SKM-1 (cell line): ENCODE data around the gene ASPHD1.
"Not testable (repeated sequence)": the region's sequence is repeated elsewhere in the genome, so short reads cannot be mapped to it uniquely, and the experiment has no call there.

Experiments used
- DNase-seq: peaks from one replicate; lab custom pipeline; 2025; ENCODE audit not compliant: unreplicated experiment; lab: John Stamatoyannopoulos, UW

Gene ASPHD1

DNA sequence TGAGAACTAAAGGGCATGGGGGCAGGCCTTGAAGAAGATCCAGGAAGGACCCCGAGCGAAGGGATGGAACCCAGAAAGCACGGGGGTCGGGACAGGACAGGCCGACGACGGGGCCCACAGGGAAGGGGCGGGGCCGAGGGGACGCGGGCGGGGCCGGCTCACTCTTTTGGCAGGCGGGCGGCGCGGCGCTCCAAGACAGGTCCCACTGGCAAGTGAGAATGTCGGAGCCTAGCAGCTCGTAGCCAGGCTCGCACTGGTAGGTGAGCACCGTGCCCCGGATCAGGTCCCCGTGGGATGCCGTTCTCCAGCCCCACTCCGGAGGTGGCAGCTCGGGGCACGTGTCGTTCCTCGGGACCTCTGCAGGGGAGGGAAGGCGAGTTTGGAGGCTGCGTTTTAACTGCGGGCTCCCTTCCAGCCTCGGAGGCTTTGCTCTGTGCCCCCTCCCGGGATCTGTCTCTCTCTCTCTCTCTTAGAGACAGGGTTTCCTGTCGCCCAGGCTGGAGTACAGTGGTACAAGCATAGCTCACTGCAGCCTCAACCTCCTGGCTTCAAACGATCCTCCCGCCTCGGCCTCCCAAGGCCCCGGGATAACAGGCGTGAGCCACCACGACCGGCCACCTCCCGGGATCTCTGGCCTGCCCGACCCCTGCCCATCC, 23.6 kb upstream of the ASPHD1 start:
- DNase-seq: no peak

DNA sequence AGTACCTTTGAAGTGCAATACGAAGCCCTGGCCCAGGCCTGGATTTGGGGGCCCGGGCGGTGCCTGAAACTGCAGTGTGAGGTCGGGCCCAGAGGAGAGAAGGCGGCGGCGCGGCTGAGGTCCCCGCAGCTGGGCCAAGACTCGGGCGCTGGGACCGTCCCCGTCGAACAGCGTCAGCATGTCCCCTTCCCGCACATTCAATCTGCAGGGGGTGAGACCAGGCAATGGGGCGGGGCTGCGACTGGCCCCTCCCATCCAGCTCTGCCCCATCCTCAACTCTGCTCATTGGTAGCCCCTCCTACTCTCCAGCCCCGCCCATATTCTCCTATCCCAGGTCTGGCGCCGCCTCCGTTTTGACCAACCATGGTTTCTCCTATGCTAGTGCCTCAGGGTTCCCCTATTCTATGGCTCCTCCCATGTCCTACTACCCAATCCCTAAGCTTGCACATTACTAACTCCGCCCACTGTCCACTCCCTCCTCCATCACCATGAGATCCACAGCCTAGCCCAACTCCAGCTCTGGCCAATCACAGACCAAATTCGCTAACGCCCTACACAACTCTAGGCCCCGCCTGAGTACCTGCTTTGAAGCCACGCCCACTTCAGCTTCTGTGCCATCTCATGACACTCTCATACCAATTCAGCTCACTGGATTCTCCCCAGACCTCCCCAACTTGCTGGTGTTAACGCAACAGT, 22.9 kb upstream of the ASPHD1 start:
- DNase-seq: no peak

DNA sequence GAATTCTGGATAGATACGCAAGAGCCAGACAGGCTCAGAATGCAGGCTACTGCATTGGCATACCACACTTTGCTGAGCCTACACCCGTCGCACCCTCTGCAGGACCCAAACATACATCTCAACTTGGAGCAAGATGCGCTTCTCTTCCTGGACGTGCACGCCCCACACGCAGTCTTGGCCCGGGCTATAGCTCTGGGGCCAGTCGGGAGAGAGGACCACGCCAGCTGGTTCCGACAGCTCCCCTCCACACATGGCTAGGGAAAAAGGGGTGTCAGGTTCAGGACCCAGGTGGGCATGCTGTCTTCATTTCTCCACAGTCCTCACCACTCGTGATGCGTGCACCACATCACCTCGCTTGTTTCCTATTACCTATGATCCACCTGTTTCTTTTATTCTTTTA, 22.1 kb upstream of the ASPHD1 start:
- DNase-seq: no peak

DNA sequence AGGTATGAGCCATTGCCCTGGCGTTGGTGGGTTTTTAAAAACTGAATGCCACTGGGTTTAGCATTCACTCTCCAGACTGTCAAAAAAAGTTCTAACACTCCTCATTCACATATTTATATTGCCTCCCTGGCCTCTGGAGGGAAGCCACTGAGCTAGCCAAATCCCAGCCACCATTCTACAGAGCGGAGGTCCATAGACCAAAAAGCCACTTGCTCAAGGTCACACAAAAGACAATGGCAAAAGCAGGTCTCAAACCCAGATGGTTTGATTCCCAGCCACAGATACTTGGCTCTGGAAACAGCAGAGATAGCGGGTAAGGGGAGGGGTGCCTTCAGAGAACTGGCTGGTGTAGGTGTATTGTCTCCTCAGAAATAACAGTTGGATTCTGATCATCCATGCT, 19.2 kb upstream of the ASPHD1 start:
- DNase-seq: no peak

DNA sequence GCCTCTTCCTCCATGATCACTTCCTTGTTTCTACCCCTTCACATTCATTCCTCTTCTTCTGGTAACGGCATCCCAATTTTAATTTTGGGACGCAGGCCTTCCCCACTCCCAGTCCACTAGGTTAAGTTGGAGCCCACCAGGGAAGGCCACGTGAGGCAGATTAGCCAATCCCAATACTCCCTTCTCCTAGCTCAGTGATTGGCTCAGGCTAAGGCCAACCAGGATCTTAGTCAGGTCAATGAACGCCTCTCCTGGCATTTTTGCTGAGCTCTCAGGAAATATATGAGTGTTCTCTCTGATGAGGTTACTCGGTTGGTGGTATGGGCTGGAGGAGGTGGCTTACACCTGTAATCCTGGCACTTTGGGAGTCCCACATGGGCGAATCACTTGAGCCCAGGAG, 16.3 kb upstream of the ASPHD1 start:
- no peak for DNase-seq

DNA sequence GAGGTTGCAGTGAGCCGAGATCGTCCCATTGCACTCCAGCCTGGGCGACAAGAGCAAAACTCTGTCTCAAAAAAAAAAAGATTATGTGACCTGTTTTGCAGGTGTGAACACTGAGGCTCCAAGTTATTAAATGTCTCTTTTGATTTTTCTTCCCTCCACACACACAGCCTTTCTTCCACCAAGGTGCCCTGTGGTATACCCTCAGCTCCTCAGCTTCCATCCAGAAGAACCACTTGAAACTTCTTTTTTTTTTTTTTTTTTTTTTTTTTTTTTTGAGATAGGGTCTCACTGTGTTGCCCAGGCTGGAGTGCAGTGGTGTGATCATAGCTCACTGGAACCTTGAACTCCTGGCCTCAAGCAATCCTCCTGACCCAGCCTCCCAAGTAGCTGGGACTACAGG, 10.9 kb upstream of the ASPHD1 start:
- not testable (repeated sequence) for DNase-seq

DNA sequence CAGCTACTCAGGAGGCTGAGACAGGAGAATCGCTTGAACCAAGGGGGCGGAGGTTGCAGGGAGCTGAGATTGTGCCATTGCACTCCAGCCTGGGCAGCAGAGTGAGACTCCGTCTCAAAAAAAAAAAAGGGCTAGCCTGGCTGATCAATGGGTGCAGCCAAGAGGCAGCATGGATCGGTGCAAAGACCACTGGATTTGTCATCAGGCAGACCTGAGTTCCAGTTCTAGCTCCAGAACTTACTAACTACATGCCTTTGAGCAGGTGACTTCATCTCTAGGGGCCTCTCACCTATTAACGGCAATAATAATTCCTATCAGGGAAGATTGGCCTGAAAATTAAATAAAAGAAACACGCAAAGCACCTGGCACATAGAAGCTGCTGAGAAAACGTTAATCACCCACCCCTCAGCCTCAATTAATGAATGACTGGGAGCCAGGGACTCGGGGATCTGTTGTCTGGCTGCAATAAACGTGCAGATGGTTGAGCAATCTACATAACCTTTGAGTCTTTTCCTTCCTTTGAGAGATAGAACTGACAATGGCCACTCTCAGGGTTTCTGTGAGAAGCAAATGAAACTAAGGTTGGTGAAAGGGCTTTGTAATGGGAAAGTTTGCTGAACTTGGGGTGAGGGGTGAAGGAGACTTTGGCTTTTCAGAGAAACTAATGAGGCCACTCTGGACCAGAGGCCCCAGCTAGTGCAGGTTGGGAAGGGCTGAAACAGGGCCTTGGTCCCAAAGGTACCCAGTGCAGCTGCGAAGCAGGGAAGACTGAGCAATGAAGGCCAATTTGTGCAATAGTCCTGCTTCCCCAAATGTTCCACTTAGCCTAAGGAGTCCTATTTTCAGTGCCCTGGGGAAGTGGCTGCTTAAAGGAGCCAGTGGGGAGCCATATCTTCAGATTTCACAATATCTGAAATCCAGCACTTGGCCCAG, 8.5 kb upstream of the ASPHD1 start:
- peak; percentile 65 for DNase-seq

DNA sequence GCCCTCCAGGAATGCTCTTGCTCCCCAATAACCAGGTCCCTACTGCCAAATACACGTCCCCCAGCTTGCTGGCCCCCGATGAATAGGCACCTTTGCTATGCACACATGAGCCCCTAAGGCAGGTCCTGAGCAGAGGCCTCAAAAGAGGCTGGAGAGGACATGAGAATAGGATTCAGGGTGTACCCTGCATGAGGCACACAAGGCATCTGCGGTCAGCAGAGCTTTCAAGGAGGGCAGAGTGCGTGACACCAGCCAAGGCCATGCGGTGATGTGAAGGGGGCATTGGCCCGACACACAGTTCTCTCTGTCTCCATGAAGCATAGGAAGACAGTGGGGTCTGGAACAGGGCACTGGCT, 7.9 kb upstream of the ASPHD1 start:
- no peak for DNase-seq

DNA sequence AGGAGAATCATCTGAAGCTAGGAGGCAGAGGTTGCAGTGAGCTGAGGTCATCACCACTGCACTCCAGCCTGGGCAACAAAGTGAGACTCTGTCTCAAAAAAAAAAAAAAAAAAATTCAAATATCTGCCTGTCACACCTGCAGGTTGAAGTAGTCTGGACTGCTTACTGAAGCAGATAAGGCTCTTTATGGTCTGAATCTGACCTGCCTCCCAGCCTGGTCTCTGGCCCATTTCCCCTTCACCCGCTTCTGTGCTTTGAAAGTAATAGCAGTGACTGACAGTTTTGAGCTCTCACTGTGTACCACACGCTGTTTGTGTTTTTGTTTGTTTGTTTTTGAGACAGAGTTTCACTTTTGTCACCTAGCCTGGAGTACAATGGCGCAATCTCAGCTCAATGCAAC, 6.7 kb upstream of the ASPHD1 start:
- no peak for DNase-seq

DNA sequence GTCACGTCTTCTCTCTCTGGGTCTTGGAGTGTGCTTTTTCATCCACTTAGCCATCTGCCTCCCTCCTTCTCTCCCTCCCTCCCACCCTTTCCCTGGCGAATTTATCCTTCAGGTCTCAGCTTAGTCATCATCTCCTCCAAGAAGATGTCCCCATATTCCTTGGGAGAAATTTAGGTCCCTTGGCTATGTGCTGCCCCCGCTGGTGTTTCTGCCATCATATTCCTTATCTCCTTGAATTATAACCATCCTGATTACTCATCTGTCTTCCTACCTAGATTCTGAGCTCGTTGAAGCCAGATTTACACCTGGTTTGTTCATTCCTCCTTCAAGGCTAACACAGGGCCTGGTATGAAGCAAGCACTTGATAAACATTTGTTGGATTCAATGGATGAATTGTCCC, 5.9 kb upstream of the ASPHD1 start:
- no peak for DNase-seq

DNA sequence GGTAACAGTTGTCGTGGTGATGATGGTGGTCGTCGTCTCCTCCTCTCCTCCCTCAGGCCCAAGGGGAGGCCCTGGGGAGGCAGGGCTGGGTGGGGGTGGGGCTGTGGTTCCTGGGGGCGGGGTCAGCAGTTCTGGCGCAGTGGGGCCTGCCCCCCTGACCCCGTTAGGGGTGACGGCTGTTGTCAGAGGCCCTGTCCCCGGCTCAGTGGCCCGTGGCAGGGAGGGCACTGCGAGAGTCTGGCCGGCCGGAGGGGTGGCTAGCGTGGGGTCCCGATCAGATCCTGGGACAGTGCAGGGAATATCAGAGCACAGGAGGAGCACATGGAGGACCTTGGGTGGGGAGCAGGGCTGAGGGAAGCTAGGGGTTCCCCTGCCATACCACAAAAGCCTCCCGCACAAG, 3.4 kb upstream of the ASPHD1 start:
- DNase-seq: no peak

DNA sequence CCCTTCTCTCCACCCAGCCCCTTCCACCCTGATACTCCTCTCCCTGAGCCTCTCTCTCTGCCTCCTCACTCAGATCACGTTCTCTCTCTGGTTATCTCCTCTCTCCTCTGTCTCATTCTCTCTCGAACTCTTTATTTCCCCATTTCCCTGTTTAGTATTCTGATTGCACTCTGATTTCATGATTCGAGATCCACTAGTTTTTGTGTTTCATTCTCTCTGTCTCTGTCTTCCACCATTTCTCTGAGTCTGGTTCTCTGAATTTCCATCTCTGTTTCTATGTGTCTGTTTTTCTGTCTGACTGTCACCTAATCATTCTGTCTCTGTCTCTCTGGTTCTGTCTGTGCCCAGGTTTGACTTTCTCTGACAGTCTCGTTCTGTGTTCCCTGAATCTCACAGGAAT, 3.0 kb upstream of the ASPHD1 start:
- no peak for DNase-seq

DNA sequence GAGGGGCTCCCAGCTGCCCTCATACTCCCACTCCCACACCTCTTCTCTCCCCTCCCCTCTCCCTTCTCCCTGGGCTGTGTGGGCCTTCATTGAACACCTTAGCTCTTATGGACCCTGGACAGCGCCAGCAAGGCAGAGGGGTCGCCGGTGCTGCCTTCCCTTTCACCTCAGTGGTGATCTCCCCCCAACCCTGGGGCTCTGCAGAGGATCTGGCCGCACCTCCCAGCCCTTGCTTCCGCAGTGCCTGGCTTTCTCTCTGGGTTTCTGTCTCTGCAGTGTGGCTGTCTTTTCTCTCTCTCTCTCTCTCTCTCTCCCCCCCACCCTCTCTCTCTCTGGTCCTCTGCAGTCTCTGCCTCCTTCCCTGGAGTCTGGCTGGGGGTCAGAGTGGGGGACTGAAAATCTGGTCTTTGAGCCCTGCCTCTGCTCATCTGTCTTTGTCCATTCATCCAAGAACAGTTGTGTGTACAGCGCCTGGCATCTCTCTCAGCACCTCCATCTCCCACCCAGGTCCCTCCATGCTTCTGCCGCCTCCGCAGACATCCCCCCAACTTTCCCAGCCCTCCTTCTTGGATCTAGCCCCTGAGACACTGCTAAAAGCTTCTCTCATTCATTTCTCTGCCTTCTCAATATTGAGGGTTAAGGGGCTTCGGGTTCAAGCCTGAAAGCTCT, 2.0 kb upstream of the ASPHD1 start:
- no peak for DNase-seq

DNA sequence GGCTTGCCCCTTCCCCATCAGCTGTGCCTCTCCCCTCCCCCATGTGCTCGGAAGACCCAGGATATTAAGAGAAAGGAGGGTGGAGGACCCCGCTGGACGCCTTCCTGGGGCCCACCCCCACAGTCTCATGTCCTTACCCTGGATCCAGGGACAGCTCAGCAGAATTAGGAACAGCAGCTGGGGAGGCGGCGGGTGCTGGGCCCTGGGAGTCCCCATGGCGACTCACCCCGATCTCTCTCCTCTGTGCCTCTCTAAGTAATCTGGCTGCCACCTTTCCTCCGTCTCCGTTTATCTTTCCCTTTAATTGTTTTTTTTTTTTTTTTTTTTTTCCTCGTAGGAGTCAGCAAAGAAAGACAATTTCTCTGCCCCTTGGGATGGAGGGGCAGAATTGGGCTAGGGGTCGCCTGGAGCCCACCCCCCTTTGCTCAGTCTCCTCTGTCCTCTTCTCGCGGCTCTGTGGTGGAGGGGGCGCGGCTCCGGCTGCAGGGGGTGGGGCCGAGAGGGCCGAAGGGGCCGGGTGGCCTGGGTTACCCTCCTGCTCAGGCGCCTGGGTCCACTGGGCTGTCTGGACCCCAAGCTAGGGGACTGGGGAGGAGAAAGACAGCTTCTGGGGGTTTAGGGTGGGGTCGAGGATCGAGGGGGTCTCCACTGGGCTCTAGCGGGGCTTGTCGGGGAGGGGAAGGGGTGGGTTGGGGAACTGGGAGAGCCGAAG, 1.3 kb upstream of the ASPHD1 start:
- DNase-seq: no peak

DNA sequence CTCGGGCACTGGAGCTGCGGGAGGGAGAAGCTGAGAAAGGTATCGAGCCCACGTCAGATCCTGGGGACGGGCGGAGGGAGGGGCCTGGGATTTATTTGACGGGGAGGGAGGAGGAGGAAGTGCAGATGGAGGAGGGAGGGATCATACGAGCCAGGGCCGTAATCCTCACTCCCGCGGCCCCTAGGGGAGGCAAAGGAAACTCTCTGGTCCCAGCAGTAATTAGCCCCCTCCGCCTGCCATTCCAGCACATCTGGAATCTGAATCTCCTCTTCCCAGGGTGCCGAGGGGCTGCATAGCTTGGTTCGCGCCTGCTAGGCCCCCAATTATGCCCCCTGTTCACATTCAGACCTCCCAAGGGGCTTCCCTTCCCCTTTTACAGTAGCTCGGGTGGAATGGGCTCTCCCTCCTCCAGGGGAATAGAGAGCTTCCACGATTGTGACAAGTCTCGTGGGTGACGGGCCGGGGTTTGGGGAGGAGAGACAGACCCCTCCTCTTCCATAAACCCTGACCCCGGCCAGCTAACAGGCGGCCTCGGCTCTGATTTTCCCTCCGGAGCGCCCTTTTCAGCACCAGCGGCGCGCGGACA, 679 bp upstream of the ASPHD1 start, which contains the start of gene SEZ6L2:
Gene SEZ6L2 (minus strand): TSS at position 35 of the 586 bp plus-strand sequence. CDS start 531 bp downstream, outside the sequence.
- peak; percentile 55 for DNase-seq

DNA sequence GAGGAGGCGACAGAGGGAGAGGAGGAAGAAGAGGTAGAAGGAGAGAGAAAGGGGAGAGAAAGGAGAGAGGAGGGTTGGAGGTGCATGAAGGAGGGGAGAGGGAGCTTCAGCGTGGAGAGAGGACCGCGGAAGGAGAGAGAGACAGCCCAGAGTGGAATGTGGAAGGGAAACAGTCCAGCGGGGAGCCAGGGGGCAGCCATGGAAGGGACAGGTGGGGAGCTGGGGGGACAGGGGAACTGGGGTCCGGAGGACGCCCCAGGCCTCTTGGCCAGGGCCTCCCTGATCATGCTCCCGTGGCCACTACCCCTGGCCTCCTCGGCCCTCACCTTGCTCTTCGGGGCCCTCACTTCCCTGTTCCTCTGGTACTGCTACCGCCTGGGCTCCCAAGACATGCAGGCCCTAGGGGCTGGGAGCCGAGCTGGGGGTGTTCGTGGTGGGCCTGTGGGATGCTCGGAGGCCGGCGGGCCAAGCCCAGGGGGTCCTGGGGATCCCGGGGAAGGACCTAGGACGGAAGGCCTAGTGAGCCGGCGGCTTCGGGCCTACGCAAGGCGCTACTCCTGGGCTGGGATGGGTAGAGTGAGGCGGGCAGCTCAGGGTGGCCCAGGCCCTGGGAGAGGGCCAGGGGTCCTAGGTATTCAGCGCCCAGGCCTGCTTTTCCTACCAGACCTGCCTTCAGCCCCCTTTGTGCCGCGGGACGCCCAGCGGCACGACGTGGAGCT, 759 bp downstream of the ASPHD1 start:
- no peak for DNase-seq

DNA sequence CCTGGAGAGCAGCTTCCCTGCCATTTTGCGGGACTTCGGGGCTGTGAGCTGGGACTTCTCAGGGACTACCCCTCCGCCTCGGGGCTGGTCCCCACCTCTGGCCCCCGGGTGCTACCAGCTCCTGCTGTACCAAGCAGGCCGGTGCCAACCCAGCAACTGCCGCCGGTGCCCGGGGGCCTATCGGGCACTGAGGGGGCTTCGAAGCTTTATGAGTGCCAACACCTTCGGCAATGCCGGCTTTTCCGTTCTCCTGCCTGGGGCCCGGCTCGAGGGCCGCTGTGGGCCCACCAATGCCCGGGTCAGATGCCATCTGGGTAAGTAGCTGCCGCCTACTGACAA, 1.3 kb downstream of the ASPHD1 start:
- no peak for DNase-seq

DNA sequence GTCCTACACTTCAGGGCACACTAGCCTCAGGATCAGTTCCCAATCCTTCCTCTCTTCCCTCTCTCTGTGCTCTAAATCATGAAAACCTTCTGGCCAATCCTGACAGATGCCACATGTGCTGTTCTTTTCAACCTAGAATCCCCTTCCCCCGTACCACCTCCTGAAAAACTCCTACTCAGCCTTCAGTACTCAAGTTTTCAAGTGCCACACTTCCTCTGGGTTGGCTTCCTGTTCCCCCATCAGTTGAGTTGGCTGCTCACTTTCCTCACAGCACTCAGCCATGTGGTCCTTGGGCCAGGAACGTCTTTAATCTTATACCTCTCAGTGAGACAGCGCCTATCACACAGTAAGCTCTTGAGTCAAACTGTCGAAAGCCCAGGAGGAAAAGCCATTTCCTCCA, 3.3 kb downstream of the ASPHD1 start:
- no peak for DNase-seq

DNA sequence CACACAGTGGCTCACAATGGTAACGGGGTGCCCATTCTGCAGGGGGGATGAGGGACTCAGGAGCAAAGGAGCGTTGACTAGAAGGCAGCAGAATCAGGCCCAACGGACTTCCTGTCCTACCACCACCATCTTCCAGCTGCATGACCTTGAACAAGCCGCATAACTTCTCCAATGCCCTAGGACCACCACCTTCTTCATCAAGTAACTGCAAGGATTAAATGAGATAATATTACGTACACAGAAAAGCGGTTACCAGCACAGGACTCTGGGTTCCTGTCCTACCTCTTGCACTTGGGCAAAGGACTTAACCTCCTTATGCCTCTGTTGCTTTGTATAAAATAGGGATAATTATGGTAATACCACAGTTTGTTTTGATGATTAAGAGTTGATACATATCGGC, 4.7 kb downstream of the ASPHD1 start:
- DNase-seq: no peak

DNA sequence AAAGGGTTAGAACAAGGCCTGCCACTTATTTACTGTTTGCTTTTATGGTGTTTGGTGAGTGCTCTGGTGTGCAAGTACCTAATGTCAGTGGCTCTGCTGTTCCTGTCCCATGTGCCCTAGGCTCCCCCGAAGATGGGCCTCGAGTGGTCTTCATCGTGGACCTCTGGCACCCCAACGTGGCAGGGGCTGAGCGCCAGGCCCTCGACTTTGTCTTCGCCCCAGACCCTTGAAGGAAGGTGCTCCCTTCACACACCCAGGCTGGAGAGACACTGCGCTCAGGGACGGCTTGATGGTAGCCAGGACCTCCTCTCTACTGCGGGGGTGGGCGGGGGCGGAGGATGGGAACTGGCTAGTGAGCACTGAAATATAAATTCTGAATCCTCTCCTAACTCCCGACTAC, 5.4 kb downstream of the ASPHD1 start:
- DNase-seq: no peak
